Right cardiac atrium (tissue), 5 donors: ENCODE measurements around the gene RAB11FIP4. TPM values are rescaled to one million over a fixed set of nuclear protein-coding genes. Genes with fewer than 3 reads are reported as not detected.

Experiments used
- ATAC-seq, 2 donors: fragments of 200-7000 bp; cut with Tn5 transposase; one replicate each; pipeline versions ENCODE4 v1.8.0 to v1.9.1; 2020; ENCODE audit warnings: moderate library complexity in 2 of 2, mild to moderate bottlenecking in 1 of 2
- DNase-seq, 3 donors: peaks; one replicate each; pipeline ENCODE4 v3.0.0-alpha.2; 2020
- H3K27ac ChIP-seq: one replicate; pipeline ENCODE4 v1.5.1; 2013; ENCODE audit warnings: mild to moderate bottlenecking, low read length, control low read depth, moderate library complexity
- H3K27me3 ChIP-seq: one replicate; pipeline ENCODE4 v1.6.1; 2013; ENCODE audit not compliant: control insufficient read depth, insufficient read depth
- H3K4me1 ChIP-seq: one replicate; pipeline ENCODE4 v1.6.1; 2013; ENCODE audit warnings: low read length; ENCODE audit not compliant: control insufficient read depth, insufficient read depth
- H3K4me3 ChIP-seq: one replicate; pipeline ENCODE4 v1.5.1; 2013; ENCODE audit warnings: low read length, control low read depth
- H3K9me3 ChIP-seq: one replicate; pipeline ENCODE4 v1.6.1; 2013; ENCODE audit warnings: low read length; ENCODE audit not compliant: control insufficient read depth
- WGBS: extraction: QIAGEN DNeasy Blood & Tissue Kit; methylation state at CpG from one replicate; pipeline ENCODE4 v1.1.7; 2013; 5-methylcytosine and 5-hydroxymethylcytosine counted together
- intact Hi-C, 4 donors: fragments of 100-400 bp; cut with DNase I; formaldehyde crosslinking; loops; one replicate each; pipeline versions ENCODE4 v1.11.0 to v1.14.0; 2022 to 2023
- polyA plus RNA-seq: library from polyadenylated mRNA; stranded (reverse); fragments of 200-250 nt; gene quantifications from one replicate; pipeline ENCODE4 v1.2.3, GENCODE V29; 2013
- total RNA-seq, 4 donors: library from RNA; stranded (reverse); fragmentation: NEBNext Ultra II Directional; extraction: Animal tissue kit (Norgen Biotek cat#: 25700); gene quantifications; one replicate each; pipeline ENCODE4 v1.2.1, GENCODE V29; 2021
- donor health status: healthy with polysubstance abuse.
- donor health status: DM: no; HTN: yes; CAD: no.
- donor health status: DM: no; HTN: no; CAD: no.
- donor health status: DM: no; HTN: yes; CAD: no; lungs with severe emphysema.
- donor health status: DM: yes; HTN: yes; CAD: no.

Gene RAB11FIP4
- total and polyA plus RNA-seq, 5 donors, result 2.8 to 12.3 (median 7.7) TPM

DNA sequence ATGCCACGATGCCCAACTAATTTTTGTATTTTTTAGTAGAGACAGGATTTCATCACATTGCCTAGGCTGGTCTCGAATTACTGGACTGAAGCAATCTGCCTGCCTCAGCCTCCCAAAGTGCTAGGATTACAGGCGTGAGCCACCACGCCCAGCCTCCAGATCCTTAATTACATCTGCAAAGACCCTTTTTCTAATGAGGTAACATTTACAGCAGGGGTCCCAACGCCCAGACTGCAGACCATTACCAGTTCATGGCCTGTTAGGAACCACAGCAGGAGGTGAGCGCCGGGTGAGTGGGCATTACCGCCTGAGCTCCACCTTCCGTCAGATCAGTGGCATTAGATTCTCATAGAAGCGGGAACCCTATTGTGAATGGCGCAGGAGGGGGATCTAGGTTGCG, 4.0 kb upstream of the RAB11FIP4 start:
- Histone ChIP-seq H3K4me1 (no peaks in the 10 kb centered on the region), H3K9me3 (no peaks in the 10 kb centered on the region), H3K27me3 (no peaks in the 10 kb centered on the region), H3K27ac (no peak overlapping the region), H3K4me3 (no peak overlapping the region)
- DNase-seq (no peak), ATAC-seq (no peak)
- 84% methylated on average over 12 of the region's 12 CpGs for WGBS
- intact Hi-C loops, result no loop called here

DNA sequence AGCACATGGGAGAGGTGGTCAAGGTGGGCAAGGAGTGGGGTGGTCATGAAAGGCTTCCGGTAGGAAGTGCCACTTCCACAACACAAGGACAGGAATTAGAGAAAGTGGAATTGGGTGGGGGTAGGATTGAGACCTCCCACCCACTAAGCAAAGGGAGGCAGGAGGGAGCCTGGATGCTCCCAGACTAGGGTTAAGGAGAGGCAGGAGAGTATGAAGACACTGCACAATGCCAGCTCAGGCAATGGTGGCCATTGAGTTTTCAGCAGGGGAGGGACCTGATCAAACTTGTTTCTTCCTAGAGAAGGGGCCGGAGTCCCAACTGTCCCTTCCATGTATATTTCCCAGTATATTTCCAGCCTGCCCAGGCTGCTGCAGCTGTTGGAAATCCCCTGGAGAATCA, 3.1 kb upstream of the RAB11FIP4 start:
- no peaks in the 10 kb centered on the region for H3K4me1 ChIP-seq
- ATAC-seq (no peak), DNase-seq (no peak)
- no peak overlapping the region for H3K27ac ChIP-seq
- 77% methylated on average over 2 of the region's 2 CpGs for WGBS
- no peaks in the 10 kb centered on the region for H3K9me3 ChIP-seq
- intact Hi-C loops, result no loop called here
- H3K27me3 ChIP-seq, result no peaks in the 10 kb centered on the region
- H3K4me3 ChIP-seq, result no peak overlapping the region

DNA sequence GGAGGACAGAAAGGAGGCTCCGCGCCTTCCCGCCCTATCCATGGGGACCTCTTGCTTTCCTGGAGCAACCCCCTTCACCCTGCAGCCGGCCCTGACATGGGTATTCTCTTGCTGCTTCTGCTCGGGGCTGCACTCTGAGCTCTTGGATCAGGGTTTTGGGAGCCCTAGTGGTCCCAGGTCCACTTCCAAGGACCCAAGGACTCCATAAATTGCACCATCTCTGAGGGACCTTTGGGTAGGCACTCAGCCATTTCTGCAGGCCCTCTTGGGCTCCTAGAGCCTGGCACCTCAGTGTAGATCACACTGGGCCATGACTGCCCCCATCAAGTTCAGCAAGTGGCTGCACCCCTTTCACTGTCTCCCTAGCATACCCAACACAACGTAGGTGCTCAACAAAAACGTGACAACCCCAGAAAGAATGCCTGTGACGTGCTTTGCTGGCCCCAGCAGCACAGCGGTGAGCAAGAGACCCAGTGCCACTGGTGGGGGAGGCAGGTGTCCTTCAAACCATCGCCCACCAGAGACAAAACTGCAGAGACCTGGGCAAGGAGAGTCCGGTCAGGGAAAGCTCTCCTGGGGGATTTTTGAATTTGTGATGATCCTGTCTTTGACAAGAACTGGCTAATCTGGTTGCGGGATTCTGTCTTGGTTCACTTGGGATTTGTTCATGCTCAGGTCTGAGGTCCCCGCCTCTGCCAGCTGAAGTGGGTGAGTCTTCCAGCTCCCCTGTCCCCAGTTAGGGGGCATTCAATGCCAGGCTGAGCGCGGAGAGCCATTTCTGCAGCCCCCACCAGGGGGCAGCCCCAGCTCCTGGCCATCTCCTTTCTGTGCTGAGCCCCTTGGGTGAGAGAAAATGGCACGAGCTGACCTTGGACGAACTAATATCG, 2.5 kb upstream of the RAB11FIP4 start:
- WGBS, result 52% methylated on average over 18 of the region's 18 CpGs
- Histone ChIP-seq H3K27me3 (no peaks in the 10 kb centered on the region), H3K4me1 (no peaks in the 10 kb centered on the region), H3K9me3 (no peaks in the 10 kb centered on the region), H3K27ac (no peak overlapping the region), H3K4me3 (no peak overlapping the region)
- intact Hi-C loops, result no loop called here
- ATAC-seq, result peak; percentile 32 to 41
- peak in 1 of 3 donors; percentile 66 for DNase-seq

DNA sequence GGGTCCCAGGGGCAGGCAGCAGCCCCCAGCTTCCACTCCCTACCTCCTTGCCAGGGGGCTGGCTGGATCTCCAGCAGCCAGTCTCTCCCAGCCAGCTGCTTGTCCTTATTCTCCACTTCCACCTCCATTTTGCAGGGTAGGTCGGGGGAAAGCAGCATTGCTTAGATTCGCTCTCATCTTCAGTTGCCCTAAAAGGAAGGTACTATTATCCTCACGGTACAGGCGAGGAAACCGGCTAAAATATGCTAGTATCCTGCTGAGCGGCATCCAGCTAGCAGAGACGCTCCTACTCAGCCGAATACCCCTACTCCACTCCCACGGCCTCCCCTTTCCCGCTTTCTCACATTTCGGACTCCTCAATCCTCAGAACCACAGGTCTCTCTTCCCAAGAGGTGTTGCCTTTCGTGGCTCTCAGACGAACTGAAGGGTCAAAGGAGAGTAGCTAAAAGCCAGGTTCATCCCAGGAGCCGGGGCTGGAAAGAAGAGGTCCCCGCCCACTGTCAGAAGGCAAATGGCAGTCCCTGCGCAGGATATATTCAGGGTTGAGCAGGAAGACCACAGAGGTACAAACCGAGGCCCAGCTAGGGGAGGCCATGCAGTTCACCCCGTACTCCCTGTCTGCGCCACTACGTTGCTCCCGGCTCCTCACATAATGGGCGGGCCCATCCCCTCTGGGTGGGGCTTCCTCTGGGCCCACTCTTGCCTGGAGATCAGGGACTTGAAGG, 1.7 kb upstream of the RAB11FIP4 start:
- ATAC-seq, result peak in 1 of 2 donors; percentile 18
- no peaks in the 10 kb centered on the region for H3K4me1 ChIP-seq
- H3K27me3 ChIP-seq, result no peaks in the 10 kb centered on the region
- H3K4me3 ChIP-seq, result no peak overlapping the region
- WGBS, result 66% methylated on average over 22 of the region's 22 CpGs
- no peaks in the 10 kb centered on the region for H3K9me3 ChIP-seq
- peak in 1 of 3 donors; percentile 41 for DNase-seq
- no peak overlapping the region for H3K27ac ChIP-seq
- intact Hi-C loops, result loop anchor here in 1 of 4 donors (5.0 kb wide), 1 partner anchor 137 kb away; no protein-coding TSS in a partner anchor

DNA sequence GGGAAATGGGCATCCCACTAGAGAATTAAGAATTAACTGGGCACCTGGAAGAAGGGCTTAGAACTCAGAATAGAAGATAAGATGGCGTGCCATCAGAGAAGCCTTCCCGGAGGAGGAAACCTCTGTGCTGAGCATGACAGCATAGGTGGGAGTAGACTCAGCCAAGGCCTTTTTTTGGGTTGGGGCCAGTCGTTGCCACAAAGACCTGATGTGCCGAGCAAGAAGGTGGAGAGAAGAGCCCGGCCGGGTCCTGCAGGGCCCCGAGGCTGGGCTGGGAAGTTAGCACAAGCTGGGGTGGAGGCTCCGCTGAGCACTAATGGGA, 1.1 kb upstream of the RAB11FIP4 start:
- H3K4me1 ChIP-seq, result no peaks in the 10 kb centered on the region
- H3K27ac ChIP-seq, result no peak overlapping the region
- no peak for DNase-seq
- intact Hi-C loops, result loop anchor here in 1 of 4 donors (5.0 kb wide), 1 partner anchor 137 kb away; no protein-coding TSS in a partner anchor
- H3K9me3 ChIP-seq, result no peaks in the 10 kb centered on the region
- H3K27me3 ChIP-seq, result no peaks in the 10 kb centered on the region
- H3K4me3 ChIP-seq, result no peak overlapping the region
- peak; percentile 5 to 19 for ATAC-seq
- WGBS, result 79% methylated on average over 8 of the region's 8 CpGs

DNA sequence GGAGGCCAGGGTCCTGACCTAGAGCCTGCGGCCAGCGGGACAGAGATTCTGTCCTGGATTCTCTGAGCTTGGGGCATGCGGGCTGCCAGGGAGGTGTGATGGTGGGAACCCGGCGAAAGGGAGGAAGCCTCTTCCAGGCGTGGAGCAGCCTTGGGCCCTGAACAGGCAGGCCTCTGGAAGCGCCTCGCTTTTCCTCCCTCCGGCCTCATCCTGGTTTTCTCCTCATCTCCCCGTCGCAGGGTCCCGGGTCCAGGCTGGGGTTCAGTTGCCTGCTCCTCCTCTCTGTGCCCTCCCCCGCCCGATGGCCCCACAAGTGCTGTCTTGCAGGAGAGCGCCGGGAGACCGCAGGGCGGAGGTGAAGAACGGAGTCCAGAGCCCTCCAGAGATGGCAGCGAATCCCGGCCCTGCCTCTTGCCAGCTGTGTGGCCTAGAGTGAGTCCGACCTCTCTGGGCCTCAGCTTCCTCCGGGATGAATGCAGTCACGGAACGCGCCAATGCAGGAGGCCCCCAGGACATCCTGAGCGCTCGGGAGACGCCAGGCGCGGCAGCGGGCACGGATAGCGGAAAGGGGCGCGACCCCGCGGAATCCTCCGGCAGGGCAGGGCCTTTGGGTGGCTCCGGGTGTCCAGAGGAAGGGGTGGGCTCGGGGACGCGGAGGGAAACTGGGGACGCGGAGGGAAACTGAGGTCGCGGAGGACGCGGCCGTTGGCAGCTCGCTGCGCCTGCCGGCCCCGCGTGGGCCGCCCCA, 553 bp upstream of the RAB11FIP4 start:
- H3K27ac ChIP-seq, result no peak overlapping the region
- intact Hi-C loops, result loop anchor here in 1 of 4 donors (5.0 kb wide), 1 partner anchor 136 kb away; no protein-coding TSS in a partner anchor
- peak overlapping the region; percentile 47 for H3K4me3 ChIP-seq
- H3K4me1 ChIP-seq, result no peaks in the 10 kb centered on the region
- ATAC-seq, result peak; percentile 6 to 27
- H3K9me3 ChIP-seq, result no peaks in the 10 kb centered on the region
- peak in 1 of 3 donors; percentile 61 for DNase-seq
- H3K27me3 ChIP-seq, result no peaks in the 10 kb centered on the region
- 13% methylated on average over 56 of the region's 56 CpGs for WGBS

DNA sequence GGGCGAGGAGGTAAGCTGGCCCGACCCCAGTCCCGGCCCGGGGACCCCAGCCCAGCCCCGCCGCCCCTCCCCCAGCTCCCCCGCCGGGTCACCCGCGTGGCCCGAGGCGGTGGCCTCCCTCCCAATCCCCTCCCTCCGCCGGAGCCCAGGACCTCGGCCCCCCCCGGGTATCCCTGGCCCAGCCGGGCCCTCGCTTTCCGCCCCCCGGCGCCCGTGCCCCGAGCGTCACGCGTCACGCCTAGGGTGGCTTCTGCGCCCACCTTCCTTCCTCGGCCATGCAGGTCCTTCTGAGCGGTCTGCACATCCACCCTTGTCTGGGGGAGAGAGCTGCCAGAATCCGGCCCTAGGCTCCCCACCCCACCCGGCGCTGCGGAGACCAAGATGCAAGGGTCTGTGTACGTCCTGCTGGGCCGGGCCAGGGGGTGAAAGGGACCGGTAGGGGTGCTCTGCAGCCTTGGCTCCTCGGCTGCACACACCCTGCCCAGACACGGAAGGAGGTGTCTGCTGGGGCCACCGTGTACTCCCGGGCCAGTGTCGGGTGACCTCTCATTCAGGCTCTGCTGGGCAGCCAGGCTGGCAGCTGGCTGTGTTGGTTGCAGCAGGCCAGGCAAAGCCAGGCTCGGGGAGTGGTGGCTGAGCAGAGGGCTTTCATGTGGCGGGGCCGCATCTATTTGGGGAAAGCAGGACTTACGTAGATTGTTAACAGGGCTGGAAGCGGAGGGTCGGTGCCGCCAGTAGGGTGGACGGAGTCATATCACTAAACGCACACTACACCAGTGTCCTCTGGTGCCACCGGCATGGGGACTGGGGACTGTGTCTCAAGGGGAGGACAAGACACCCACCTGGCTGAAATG, 754 bp downstream of the RAB11FIP4 start:
- Histone ChIP-seq H3K4me3 (peak overlapping the region; percentile 47), H3K27me3 (no peaks in the 10 kb centered on the region), H3K4me1 (no peaks in the 10 kb centered on the region), H3K9me3 (no peaks in the 10 kb centered on the region), H3K27ac (no peak overlapping the region)
- ATAC-seq (no peak), DNase-seq (peak in 1 of 3 donors; percentile 30)
- WGBS, result 20% methylated on average over 52 of the region's 52 CpGs
- intact Hi-C loops, result loop anchor here in 1 of 4 donors (5.0 kb wide), 1 partner anchor 135 kb away; no protein-coding TSS in a partner anchor

DNA sequence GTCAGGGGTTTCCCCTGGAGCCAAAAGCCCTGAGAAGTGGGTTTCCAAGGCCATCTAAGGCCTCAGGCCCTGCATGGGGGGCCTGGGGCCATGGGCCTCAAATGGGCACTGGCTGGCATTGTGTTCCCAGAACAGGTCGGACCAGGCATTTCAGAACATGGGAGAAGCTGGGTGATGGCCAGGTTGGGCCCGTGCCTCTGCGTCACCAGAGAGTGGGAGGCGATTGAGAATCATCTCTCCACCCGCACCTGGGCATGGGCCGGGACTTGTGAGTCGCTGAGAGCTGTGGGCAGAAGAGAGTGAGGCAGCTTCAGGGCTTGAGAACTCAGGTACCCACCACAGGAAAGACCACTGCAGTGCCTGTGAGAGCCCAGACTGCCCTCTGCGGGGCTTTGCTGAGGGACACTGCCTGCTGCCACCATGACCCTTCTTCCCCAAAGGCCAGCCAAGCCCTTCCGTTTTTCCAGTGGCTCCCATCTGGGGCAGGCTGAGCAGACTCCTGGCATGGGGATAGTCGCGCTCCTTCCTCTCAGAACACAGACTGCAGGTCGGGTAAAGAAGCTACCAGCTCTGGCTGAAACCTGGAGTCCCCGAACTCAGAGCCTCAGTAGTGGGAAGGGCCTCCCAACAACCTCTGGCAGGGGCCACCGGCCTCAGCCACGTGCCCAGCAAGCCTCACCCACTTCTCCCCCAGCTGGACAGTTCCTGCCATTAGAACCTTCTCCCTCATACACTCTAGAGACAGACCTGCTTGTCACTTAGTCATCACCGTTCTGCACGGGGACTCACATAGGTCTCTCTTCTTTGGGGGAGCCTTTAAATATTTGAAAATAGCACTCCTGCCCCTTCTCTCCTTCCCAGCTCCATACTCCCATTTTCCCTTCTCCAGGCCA, 1.6 kb downstream of the RAB11FIP4 start:
- H3K4me3 ChIP-seq, result no peak overlapping the region
- no peaks in the 10 kb centered on the region for H3K27me3 ChIP-seq
- intact Hi-C loops, result loop anchor here in 1 of 4 donors (5.0 kb wide), 1 partner anchor 134 kb away; no protein-coding TSS in a partner anchor
- no peak for ATAC-seq
- no peaks in the 10 kb centered on the region for H3K4me1 ChIP-seq
- DNase-seq, result no peak
- H3K27ac ChIP-seq, result no peak overlapping the region
- H3K9me3 ChIP-seq, result no peaks in the 10 kb centered on the region
- 79% methylated on average over 17 of the region's 17 CpGs for WGBS

DNA sequence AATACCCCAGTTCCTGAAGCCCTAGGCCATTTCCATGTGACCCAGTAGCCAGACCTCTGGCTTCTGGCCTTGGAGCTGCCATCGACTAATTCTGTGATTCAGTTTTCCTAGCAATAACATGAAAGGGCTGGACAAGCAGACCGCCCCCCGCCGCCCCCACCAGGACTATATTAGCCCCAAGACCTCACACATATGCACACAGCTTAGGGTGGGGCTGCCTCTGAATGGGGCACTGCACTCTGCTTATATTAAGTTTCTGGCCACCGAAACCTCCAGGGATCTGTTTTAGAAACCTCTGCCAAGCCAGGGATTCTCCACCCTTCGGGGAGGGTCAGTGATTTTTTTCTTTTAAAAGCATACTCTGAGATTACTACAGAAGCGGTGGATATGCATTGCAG, 2.3 kb downstream of the RAB11FIP4 start:
- H3K9me3 ChIP-seq, result no peaks in the 10 kb centered on the region
- no peak overlapping the region for H3K27ac ChIP-seq
- H3K27me3 ChIP-seq, result no peaks in the 10 kb centered on the region
- H3K4me3 ChIP-seq, result no peak overlapping the region
- no peaks in the 10 kb centered on the region for H3K4me1 ChIP-seq
- intact Hi-C loops, result loop anchor here in 1 of 4 donors (5.0 kb wide), 1 partner anchor 134 kb away; no protein-coding TSS in a partner anchor
- no peak for ATAC-seq
- 88% methylated on average over 7 of the region's 7 CpGs for WGBS
- no peak for DNase-seq
